ENCODE results near the gene C1orf56. TPM values are rescaled to one million over a fixed set of nuclear protein-coding genes. Genes with fewer than 3 reads are reported as not detected.

C1orf56 gene
- polyA plus RNA-seq, 1 of the 3 experiments (the other 2 are of a cell fraction), result 5.5 TPM

GRCh38 chr1:151062741-151063371 is 15.3 kb downstream of the C1orf56 start (continued):
- TF ChIP-seq CTCF (IDR thresholded peaks at IDR 0.05) (no peak), FOXJ3 (CRISPR knock-in tag; IDR thresholded peaks at IDR 0.05) (no peak), RFX5 (IDR thresholded peaks at IDR 0.05; ENCODE audit: low read length) (no peak), FOSL2 (IDR thresholded peaks at IDR 0.05; ENCODE audit: borderline replicate concordance, low read depth) (peak; percentile 59; the same call in 1 of the 2 replicates), TCF12 (IDR thresholded peaks at IDR 0.05) (peak; percentile 34; the same call in 1 of the 2 replicates), USF2 (IDR thresholded peaks at IDR 0.05; ENCODE audit: borderline replicate concordance, low read depth, low read length) (no peak), MXI1 (IDR thresholded peaks at IDR 0.05; ENCODE audit: low read depth, low read length) (no peak), ELF1 (IDR thresholded peaks at IDR 0.05) (no peak), RCOR1 (IDR thresholded peaks at IDR 0.05; ENCODE audit: low read length) (no peak), ZBTB33 (IDR thresholded peaks at IDR 0.05; ENCODE audit: borderline replicate concordance, low read depth) (no peak), JUND (IDR thresholded peaks at IDR 0.05) (peak; percentile 40; the same call in 1 of the 2 replicates), POLR2AphosphoS5 (IDR thresholded peaks at IDR 0.05; ENCODE audit: low read depth, low read length) (peak; percentile 28; the same call in 1 of the 2 replicates), NFIC (IDR thresholded peaks at IDR 0.05; ENCODE audit: borderline replicate concordance) (peak; percentile 5; the same call in 1 of the 2 replicates), TEAD4 (IDR thresholded peaks at IDR 0.05; ENCODE audit: borderline replicate concordance, insufficient read depth) (no peak), EZH2phosphoT487 (IDR thresholded peaks at IDR 0.05; ENCODE audit: borderline replicate concordance, low read depth) (no peak), REST (IDR thresholded peaks at IDR 0.05; ENCODE audit: low read depth, low read length) (no peak), MEF2A (IDR thresholded peaks at IDR 0.05; ENCODE audit: borderline replicate concordance, low read depth) (no peak), NRF1 (IDR thresholded peaks at IDR 0.05; ENCODE audit: low read depth, low read length) (no peak)

All from SK-N-SH (cell line).